BLaER1 treated with 17β-estradiol and CSF1 and Interleukin-3, amounts not matched to agents 10 nM and 100 nM (cell line): ENCODE data around the gene WDR18.

ENCODE experiments used
- H3K27ac ChIP-seq, 11 experiments: shearing (Covaris generic); formaldehyde crosslinking; 2 replicates each; pipeline ENCODE4 v1.8.1; 2022
- H3K27me3 ChIP-seq, 11 experiments: shearing (Covaris generic); formaldehyde crosslinking; 2 replicates each; pipeline ENCODE4 v1.8.1; 2022
- H3K36me3 ChIP-seq, 11 experiments: shearing (Covaris generic); formaldehyde crosslinking; 2 replicates each; pipeline ENCODE4 v1.8.1; 2022
- H3K4me1 ChIP-seq, 10 experiments: shearing (Covaris generic); formaldehyde crosslinking; 2 replicates each; pipeline ENCODE4 v1.8.1; 2022
- H3K4me2 ChIP-seq, 11 experiments: shearing (Covaris generic); formaldehyde crosslinking; 2 replicates each; pipeline ENCODE4 v1.8.1; 2022
- H3K4me3 ChIP-seq, 10 experiments: shearing (Covaris generic); formaldehyde crosslinking; 2 replicates each; pipeline ENCODE4 v1.8.1; 2022
- H3K9ac ChIP-seq, 11 experiments: shearing (Covaris generic); formaldehyde crosslinking; 2 replicates each; pipeline ENCODE4 v1.8.1; 2022
- H3K9me3 ChIP-seq, 11 experiments: shearing (Covaris generic); formaldehyde crosslinking; replicated peaks in 1 of 11; 2 replicates each; pipeline ENCODE4 v1.8.1; 2022
- H4K20me1 ChIP-seq, 11 experiments: shearing (Covaris generic); formaldehyde crosslinking; 2 replicates each; pipeline ENCODE4 v1.8.1; 2022
- Cebpa-rat ChIP-seq, 11 experiments: shearing (Covaris generic); IDR thresholded peaks; 2 replicates each; pipeline ENCODE4 v1.8.1; 2022

WDR18 gene

DNA sequence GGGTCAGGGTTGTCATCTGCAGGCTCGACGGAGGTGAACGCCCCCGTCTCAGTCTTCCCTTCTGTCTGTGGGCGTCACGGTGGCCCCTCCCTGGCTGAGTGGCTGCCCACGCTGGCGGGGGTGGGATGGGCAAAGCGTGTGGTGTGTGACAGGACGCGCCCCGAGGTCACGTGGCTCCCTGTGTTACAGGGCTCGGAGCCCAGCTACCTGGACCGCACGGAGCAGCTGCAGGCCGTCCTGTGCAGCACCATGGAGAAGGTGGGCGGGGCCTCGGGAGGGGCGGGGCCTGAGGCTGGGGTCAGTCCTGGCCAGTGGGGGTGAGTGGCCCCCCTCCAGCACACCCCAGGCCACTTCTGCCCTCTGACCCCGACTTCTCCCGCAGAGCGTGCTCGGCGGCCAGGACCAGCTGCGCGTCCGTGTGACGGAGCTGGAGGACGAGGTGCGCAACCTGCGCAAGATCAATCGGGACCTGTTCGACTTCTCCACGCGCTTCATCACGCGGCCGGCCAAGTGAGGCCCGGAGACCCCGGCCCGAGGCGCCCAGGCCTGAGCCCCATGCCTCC is 9.8 kb downstream of the WDR18 start:
- Histone ChIP-seq H3K4me2 (no peak overlapping the region), H4K20me1 (peaks cover 0 to 87% (median 67%) of the 10 kb centered on the region in 11 experiments; a peak in 21 of 22 replicates), H3K36me3 (peaks cover 28 to 59% (median 51%) of the 10 kb centered on the region in 11 experiments), H3K27ac (no peak overlapping the region), H3K27me3 (peaks cover 43 to 49% (median 46%) of the 10 kb centered on the region in 11 experiments), H3K9me3 (0 out of 22 replicates have a peak, but pooled peaks cover 0 to 5% (median 0%) of the 10 kb centered on the region in 11 experiments), H3K4me1 (peaks cover 13 to 36% (median 29%) of the 10 kb centered on the region in 10 experiments), H3K4me3 (no peak overlapping the region), H3K9ac (no peak overlapping the region)
- TF ChIP-seq Cebpa-rat (IDR thresholded peaks at IDR 0.05) = no peak

DNA sequence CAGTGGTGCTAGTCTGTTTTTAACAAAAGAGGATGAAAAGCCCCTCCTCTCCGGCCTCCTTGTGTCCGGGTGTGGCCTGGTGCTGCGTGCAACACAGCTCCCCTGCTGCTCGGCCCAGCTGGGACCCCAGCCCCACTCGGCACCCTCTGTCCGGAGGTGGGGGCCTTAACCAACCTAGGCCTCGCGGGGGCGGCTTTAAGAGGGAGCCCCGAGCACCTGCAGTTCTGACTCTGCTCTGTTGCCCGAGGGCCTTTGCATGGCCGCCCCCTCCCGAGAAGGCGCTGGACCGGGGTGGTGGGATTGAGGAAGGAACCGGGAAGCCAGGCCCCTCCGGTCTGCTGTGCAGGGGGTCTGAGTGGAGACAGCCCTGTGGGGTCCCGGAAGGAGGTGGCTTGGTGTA is 10.4 kb downstream of the WDR18 start:
- peaks cover 9 to 30% (median 24%) of the 10 kb centered on the region in 10 experiments for H3K4me1 ChIP-seq
- peaks cover 0 to 85% (median 63%) of the 10 kb centered on the region in 11 experiments; a peak in 21 of 22 replicates for H4K20me1 ChIP-seq
- peaks cover 49 to 55% (median 52%) of the 10 kb centered on the region in 11 experiments for H3K27me3 ChIP-seq
- H3K4me3 ChIP-seq = no peak overlapping the region
- 0 out of 22 replicates have a peak, but pooled peaks cover 0 to 5% (median 0%) of the 10 kb centered on the region in 11 experiments for H3K9me3 ChIP-seq
- H3K4me2 ChIP-seq = peak overlapping the region in 9 of 11 experiments; percentile 9 to 68 (median 43); a peak in 14 of 22 replicates
- H3K27ac ChIP-seq = no peak overlapping the region
- TF ChIP-seq Cebpa-rat (IDR thresholded peaks at IDR 0.05) = no peak
- no peak overlapping the region for H3K9ac ChIP-seq
- peaks cover 28 to 55% (median 47%) of the 10 kb centered on the region in 11 experiments for H3K36me3 ChIP-seq

DNA sequence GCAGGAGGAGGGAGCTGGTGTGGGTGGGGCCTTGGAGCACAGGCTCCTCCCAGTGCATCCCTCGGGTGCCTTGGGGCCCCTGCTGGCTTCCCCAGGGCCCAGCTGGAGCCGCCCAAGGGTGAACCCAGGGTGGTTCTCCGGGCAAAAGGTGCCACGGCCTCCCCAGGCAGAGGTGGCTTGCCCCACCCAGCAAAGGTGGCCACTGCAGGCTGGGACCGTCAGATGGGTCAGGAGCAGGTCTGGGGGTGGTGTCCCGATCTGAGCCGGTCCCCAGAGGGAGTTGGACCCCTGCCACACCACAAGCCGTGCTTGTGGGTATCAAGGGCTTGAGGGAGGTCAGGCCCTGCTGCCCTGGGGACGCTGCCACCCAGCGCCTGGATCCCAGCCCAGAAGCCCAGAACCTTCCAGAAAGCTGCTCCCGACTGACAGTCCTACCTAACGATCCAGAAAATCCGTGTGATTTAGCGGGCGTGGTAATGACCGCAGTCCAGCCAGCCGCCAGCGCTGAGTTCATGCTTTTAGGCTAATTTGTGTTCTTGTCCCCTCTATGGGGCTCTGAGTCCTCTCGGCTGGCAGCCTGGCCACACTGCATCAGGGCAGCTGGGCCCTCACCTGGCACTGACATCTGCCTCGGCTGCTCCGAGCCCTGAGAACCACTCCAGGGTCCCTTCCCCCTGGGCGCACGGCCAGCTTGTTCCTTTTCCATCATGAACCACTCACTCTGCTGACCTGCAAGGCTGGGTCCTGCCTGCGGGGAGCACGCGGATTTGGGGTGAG is 11.1 kb downstream of the WDR18 start:
- H4K20me1 ChIP-seq = peaks cover 0 to 80% (median 60%) of the 10 kb centered on the region in 11 experiments; a peak in 21 of 22 replicates
- peaks cover 56 to 63% (median 59%) of the 10 kb centered on the region in 11 experiments for H3K27me3 ChIP-seq
- TF ChIP-seq Cebpa-rat (IDR thresholded peaks at IDR 0.05) = no peak

DNA sequence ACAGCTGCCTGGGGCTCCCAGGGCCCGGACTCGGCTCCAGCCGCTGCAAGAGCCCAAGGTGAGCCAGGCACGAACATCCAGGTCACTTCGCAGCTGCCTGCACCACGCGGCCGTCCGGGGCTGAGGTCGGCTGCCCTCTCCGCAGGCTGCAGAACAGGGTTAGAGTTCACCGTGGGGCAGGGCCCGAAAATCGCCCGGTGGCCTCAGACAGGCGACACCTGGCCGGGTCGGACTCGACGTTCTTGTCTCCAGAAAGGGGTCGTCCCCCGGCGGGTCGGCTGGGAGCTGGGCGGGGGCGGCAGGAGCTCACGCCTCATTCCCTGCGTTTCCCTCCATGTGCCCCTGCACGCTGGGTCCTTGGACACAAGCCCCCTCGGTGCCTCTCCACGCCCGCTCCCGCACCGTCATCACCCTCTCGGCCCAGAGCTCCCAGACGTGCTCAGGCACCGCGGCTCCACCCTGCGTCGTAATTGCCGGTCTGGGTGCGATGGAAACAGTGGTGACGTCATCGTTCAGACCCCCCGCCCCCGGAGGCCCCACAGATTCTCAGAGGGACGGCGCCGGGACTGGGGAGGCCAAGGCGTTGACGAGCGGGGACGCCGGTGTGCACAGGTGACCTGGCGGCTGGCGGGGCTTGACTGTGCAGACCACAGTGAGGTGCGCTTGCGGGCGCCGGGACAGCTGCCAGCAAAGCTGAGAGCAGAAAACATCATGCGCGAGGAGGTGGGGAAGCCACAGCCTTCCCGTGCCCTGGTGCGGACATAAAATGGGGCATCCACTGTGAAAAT is 12.1 kb downstream of the WDR18 start:
- Histone ChIP-seq H3K4me1 (peaks cover 18 to 38% (median 32%) of the 10 kb centered on the region in 10 experiments), H3K27me3 (peaks cover 66 to 73% (median 70%) of the 10 kb centered on the region in 11 experiments), H3K4me3 (peak overlapping the region in 6 of 10 experiments; percentile 7 to 50 (median 32); a peak in 7 of 20 replicates), H3K4me2 (peak overlapping the region; percentile 66 to 76 (median 72)), H3K36me3 (peaks cover 15 to 38% (median 31%) of the 10 kb centered on the region in 11 experiments; a peak in 20 of 22 replicates), H3K27ac (no peak overlapping the region), H4K20me1 (peaks cover 0 to 81% (median 64%) of the 10 kb centered on the region in 11 experiments; a peak in 21 of 22 replicates), H3K9ac (peak overlapping the region in 5 of 11 experiments; percentile 14 to 37 (median 29); a peak in 2 of 22 replicates), H3K9me3 (no peaks in the 10 kb centered on the region)
- no peak for TF ChIP-seq Cebpa-rat (IDR thresholded peaks at IDR 0.05)

More for the DNA sequence above, 11.1 kb downstream of the WDR18 start:
- H3K4me2 ChIP-seq = peak overlapping the region in 9 of 11 experiments; percentile 9 to 68 (median 43); a peak in 14 of 22 replicates
- H3K4me3 ChIP-seq = no peak overlapping the region
- H3K27ac ChIP-seq = no peak overlapping the region
- 0 out of 22 replicates have a peak, but pooled peaks cover 0 to 5% (median 0%) of the 10 kb centered on the region in 11 experiments for H3K9me3 ChIP-seq
- H3K9ac ChIP-seq = peak overlapping the region in 1 of 11 experiments; percentile 14; a peak in 1 of 22 replicates
- H3K36me3 ChIP-seq = peaks cover 23 to 48% (median 40%) of the 10 kb centered on the region in 11 experiments
- peaks cover 9 to 28% (median 23%) of the 10 kb centered on the region in 10 experiments for H3K4me1 ChIP-seq

DNA sequence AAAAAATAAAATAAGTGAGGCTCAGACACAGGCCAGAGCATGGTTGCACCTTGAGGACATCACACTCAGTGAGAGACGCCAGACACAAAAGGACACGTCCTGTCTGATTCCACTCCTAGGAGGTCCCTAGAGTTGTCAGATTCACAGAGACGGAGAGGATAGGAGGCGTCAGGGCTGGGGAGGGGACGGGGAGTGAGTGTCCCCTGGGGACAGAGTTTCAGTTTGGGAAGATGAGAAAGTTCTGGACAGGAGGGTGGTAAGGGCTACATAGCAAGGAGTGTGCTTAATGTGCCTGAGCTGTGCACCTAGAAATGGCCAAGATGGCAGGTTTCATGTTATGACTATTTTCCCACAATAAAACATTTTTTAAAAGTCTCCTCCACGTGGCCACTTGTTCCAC is 13.9 kb downstream of the WDR18 start:
- H3K27me3 ChIP-seq = peaks cover 84 to 91% (median 88%) of the 10 kb centered on the region in 11 experiments
- no peaks in the 10 kb centered on the region for H3K9me3 ChIP-seq
- H3K27ac ChIP-seq = no peak overlapping the region
- peaks cover 9 to 25% (median 19%) of the 10 kb centered on the region in 11 experiments; a peak in 20 of 22 replicates for H3K36me3 ChIP-seq
- no peak overlapping the region for H3K9ac ChIP-seq
- H3K4me2 ChIP-seq = no peak overlapping the region
- H4K20me1 ChIP-seq = peaks cover 0 to 82% (median 59%) of the 10 kb centered on the region in 11 experiments; a peak in 21 of 22 replicates
- H3K4me1 ChIP-seq = peaks cover 21 to 41% (median 35%) of the 10 kb centered on the region in 10 experiments
- no peak overlapping the region for H3K4me3 ChIP-seq
- no peak for TF ChIP-seq Cebpa-rat (IDR thresholded peaks at IDR 0.05)

DNA sequence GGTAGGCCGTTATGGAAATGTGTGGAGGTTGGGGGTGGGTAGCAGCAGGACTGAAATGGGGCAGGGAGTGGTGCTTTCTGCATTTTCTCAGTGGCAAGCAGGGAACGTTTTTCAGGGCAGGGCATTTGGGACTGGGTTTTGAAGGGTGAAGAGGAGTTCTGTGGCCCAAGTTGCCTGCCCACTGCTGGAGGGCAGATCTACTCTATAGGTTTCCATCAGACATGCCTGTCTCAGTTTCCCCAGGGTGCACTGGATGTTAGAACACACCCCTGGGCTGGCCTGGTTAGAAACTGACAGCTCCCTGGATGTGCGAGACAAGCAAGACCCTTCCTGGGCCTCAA is 15.2 kb downstream of the WDR18 start:
- Histone ChIP-seq H3K9me3 (no peaks in the 10 kb centered on the region), H3K4me1 (peaks cover 21 to 39% (median 34%) of the 10 kb centered on the region in 10 experiments), H3K27me3 (peaks cover 88 to 99% (median 96%) of the 10 kb centered on the region in 11 experiments), H3K9ac (no peak overlapping the region), H3K36me3 (peaks cover 2 to 13% (median 6%) of the 10 kb centered on the region in 11 experiments; a peak in 17 of 22 replicates), H3K4me3 (no peak overlapping the region), H4K20me1 (peaks cover 0 to 81% (median 46%) of the 10 kb centered on the region in 11 experiments; a peak in 21 of 22 replicates), H3K4me2 (no peak overlapping the region), H3K27ac (no peak overlapping the region)
- TF ChIP-seq Cebpa-rat (IDR thresholded peaks at IDR 0.05) = no peak

DNA sequence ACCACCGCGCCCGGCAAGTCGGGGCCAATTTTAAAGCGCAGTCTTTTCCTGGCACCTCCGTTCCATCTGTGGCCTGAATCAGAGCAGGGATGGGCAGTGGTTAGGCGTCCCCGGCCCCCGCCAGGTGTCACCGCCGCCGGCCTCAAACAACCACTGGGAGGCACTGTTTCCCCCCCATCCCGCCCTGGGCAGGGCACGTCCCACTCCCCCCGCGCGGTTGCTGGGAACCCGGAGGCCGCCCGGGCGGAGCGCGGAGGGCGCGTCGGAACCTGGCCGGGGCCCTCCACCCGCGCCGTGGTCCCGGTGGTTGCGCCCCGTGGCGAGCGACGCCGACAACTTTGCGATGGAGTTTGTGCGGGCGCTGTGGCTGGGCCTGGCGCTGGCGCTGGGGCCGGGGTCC is 15.9 kb downstream of the WDR18 start, which contains the start of gene GRIN3B:
Gene GRIN3B, plus strand, starts transcription at position 325 of the 400 bp plus-strand sequence. Its CDS starts 19 bp downstream, at position 344.
- H3K36me3 ChIP-seq = peaks cover 0 to 5% (median 0%) of the 10 kb centered on the region in 11 experiments; a peak in 2 of 22 replicates
- H3K9ac ChIP-seq = peak within 1 kb of the TSS in 5 of 11 experiments; percentile 9 to 59 (median 32); a peak in 6 of 22 replicates
- H3K27ac ChIP-seq = no peak within 1 kb of the TSS
- no peak for TF ChIP-seq Cebpa-rat (IDR thresholded peaks at IDR 0.05)
- H3K4me2 ChIP-seq = peak within 1 kb of the TSS; percentile 51 to 90 (median 73)
- H3K4me3 ChIP-seq = peak within 1 kb of the TSS; percentile 31 to 63 (median 46); a peak in 16 of 20 replicates
- H3K9me3 ChIP-seq = no peaks in the 10 kb centered on the region
- H3K27me3 ChIP-seq = peaks cover 84 to 92% (median 89%) of the 10 kb centered on the region in 11 experiments
- peaks cover 0 to 80% (median 39%) of the 10 kb centered on the region in 11 experiments; a peak in 21 of 22 replicates for H4K20me1 ChIP-seq
- peaks cover 21 to 32% (median 28%) of the 10 kb centered on the region in 10 experiments for H3K4me1 ChIP-seq
